D721Med (cell line): ENCODE data around the gene TMUB1.

Experiments
- DNase-seq: peaks from one replicate; pipeline ENCODE4 v3.0.0; 2011; ENCODE audit warnings: low spot score; ENCODE audit not compliant: insufficient read length
- FAIRE-seq: peaks from 2 replicates; lab custom pipeline; 2011; peaks lifted over from hg19 to GRCh38; lab: Jason Lieb, UNC
- TF ChIP-seq, protein P1 (sequence below): IDR thresholded peaks from 2 replicates; pipeline ENCODE4 v1.5.1; 2012; ENCODE audit warnings: mild to moderate bottlenecking, control low read depth; ENCODE audit not compliant: insufficient read depth; ENCODE audit errors: missing control alignments

Gene TMUB1

DNA sequence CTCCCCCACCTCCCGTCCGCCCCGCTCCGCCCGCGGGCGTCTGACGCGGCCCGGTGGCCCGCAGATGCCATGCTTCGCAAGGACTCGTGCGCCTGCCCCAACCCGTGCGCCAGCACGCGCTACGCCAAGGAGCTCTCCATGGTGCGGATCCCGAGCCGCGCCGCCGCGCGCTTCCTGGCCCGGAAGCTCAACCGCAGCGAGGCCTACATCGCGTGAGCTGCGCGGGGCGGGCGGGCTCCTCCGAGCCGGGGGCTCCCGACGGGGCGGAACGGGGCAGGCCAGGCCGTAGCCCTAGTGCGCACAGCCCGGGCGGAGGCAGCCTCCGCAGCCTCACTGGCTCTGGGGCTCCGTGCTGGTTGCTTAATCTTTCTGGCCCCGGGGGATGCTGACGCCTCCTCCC lies 32.2 kb downstream of the TMUB1 start:
- FAIRE-seq (no peak), DNase-seq (no peak)
- TF ChIP-seq, protein P1, sequence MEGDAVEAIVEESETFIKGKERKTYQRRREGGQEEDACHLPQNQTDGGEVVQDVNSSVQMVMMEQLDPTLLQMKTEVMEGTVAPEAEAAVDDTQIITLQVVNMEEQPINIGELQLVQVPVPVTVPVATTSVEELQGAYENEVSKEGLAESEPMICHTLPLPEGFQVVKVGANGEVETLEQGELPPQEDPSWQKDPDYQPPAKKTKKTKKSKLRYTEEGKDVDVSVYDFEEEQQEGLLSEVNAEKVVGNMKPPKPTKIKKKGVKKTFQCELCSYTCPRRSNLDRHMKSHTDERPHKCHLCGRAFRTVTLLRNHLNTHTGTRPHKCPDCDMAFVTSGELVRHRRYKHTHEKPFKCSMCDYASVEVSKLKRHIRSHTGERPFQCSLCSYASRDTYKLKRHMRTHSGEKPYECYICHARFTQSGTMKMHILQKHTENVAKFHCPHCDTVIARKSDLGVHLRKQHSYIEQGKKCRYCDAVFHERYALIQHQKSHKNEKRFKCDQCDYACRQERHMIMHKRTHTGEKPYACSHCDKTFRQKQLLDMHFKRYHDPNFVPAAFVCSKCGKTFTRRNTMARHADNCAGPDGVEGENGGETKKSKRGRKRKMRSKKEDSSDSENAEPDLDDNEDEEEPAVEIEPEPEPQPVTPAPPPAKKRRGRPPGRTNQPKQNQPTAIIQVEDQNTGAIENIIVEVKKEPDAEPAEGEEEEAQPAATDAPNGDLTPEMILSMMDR, result no peak

DNA sequence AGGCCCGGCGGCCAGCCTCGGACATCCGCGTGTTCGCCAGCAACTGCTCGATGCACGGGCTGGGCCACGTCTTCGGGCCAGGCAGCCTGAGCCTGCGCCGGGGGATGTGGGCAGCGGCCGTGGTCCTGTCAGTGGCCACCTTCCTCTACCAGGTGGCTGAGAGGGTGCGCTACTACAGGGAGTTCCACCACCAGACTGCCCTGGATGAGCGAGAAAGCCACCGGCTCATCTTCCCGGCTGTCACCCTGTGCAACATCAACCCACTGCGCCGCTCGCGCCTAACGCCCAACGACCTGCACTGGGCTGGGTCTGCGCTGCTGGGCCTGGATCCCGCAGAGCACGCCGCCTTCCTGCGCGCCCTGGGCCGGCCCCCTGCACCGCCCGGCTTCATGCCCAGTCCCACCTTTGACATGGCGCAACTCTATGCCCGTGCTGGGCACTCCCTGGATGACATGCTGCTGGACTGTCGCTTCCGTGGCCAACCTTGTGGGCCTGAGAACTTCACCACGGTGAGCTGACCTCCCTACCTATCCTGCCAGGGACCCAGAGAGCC lies 34.3 kb downstream of the TMUB1 start:
- TF ChIP-seq, protein P1, result no peak
- FAIRE-seq, result no peak

DNA sequence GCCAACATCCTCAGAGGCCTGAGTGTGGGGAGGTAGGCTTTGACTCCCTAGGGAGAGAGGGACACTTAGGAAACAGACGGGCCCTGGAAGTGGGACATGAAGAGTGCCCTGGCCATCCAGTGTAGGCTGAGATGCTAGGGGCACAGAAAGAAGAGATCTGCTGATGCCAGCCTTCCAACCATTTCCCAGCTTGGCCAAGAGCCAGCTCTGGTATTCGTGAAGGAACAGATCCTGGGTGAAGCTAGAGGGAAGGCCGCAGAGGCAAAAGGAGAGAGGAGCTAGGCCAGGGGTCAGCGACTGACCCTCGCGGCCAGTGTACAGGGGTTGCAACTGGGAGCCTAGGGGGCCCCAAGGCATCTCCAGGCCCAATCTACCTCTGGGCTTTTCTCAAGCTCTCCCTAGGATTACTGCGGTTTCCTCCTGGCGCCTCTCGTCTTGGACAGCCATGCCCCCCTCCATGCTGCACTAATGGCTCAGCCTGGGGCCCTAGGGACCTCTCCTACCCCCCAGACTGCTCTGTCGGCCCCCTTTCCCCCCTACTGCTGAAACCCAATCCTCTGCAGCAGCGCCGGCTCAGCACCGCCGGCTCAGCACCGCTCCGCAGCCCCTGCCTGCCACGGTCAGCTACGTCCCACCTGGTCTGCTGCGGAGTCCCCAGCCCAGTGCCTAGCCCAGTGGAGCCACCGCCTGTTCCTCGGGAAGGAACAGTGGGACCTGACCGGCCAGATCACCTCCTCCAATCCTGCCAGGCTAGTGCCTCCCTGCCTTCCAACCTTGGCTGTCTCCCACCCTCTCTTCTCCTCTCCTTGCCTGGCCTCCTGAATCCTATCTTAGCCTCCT lies 35.1 kb downstream of the TMUB1 start, which contains the start of gene ASIC3:
Gene ASIC3, plus strand, starts transcription at position 556 of the 840 bp plus-strand sequence. CDS start 355 bp downstream, outside the sequence.
- FAIRE-seq, result no peak
- DNase-seq, result no peak
- TF ChIP-seq, protein P1, result no peak

More for the DNA sequence above, 34.3 kb downstream of the TMUB1 start:
- DNase-seq, result no peak

DNA sequence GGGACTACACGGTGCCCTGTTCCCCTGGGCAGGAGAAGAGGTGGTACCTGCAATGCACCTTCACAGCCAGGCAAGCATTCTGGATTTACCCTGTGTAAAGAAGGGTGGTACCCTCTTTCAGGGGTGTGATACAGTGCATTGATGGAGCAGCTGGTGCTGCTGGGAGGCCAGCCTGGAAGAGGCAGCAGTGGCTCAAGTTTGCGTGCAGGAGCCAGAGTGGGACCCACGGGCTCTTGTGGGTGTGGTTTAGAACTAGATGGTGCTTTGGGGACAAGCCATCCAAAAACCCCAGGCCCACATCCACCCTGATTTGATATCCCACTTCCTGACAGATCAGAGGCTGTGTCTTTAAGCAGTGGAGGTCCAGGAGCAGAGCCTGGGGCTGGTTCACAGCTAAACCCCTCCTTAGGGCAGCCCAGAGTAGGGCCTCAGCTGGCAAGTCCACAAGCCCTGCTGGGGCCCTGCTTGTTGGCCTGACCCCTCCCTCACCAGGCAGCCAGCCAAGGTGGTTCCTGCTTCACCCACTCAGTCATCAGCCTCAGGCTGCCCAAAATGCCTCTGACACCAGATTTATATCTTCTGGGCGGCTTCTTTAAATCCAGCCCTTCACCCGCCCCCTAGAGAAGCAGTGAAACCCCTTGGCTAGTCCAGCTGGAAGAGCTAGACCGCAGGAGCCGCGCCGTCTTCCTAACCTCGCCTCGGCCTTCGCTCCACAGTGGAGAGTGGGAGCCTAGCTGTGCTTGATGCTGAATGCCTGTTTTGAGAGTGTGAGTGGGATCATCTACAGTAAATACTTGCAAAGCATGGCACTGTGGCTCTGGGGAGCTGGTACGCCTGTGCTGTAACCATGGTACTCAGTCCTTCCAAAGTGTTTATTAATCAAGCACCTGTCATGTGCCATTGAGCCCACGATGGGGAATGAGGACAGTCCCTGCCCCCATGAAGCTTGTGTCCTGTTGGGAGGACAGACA lies 36.4 kb downstream of the TMUB1 start:
- FAIRE-seq (no peak), DNase-seq (no peak)
- TF ChIP-seq, protein P1, result no peak

DNA sequence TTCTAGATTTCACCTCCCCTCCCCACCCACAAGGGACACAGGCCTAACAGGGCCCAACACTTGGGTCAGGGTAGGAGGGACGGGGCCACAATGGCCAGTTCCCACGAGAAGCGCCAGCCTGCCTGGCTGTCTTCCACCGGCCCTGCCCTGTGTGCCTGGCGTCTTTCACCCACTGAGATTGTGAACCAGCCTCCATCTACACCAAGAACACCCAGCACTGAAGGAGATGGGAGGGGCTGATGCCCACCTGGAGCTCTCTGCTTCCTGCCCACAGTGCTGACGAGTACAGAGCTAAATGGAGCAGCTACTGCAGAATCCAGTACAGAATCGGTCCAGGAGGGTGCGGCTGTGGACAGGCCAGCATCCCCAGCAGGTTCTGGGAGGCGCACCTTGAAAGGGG lies 37.3 kb downstream of the TMUB1 start:
- FAIRE-seq, result no peak
- DNase-seq, result no peak
- TF ChIP-seq, protein P1, result no peak

DNA sequence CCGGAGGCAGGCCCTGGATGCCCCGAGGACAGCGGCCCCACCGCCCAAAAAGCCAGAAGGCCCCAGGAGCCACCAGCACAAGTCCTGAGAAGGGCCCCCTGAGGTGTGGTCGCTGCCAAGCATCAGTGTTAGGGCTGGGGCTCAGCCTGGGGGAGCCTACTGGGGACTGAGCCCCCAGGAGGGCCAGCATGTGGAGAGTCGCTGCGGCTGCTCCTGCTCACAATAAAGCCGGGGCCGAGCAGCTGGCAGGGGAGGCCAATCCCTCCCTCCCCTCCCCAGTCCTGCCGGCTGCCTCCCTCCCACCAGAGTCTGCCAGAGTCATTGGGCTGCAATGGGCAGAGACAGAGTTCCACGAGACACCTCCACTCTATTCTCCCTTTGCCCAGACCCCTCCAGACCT lies 38.0 kb downstream of the TMUB1 start:
- FAIRE-seq (no peak), DNase-seq (peak; percentile 86)
- TF ChIP-seq, protein P1, result no peak
